LNCaP clone FGC (cell line): Measurements from ENCODE around the gene ESPN.
"Not testable (repeated sequence)": the region's sequence is repeated elsewhere in the genome, so short reads cannot be mapped to it uniquely, and the experiment has no call there.

ENCODE experiments used
- DNase-seq: peaks from one replicate; pipeline ENCODE4 v3.0.0-alpha.2; 2011; ENCODE audit warnings: low read depth
- H3K4me3 ChIP-seq: 2 replicates; pipeline ENCODE4 v1.5.1; 2011; ENCODE audit warnings: mild to moderate bottlenecking, low read depth, low read length, control low read depth
- TF ChIP-seq, protein P1 (sequence below): IDR thresholded peaks from 2 replicates; pipeline ENCODE4 v1.5.1; 2012; ENCODE audit warnings: mild to moderate bottlenecking; ENCODE audit not compliant: control insufficient read depth, insufficient read depth; ENCODE audit errors: extremely low read depth

ESPN gene

DNA sequence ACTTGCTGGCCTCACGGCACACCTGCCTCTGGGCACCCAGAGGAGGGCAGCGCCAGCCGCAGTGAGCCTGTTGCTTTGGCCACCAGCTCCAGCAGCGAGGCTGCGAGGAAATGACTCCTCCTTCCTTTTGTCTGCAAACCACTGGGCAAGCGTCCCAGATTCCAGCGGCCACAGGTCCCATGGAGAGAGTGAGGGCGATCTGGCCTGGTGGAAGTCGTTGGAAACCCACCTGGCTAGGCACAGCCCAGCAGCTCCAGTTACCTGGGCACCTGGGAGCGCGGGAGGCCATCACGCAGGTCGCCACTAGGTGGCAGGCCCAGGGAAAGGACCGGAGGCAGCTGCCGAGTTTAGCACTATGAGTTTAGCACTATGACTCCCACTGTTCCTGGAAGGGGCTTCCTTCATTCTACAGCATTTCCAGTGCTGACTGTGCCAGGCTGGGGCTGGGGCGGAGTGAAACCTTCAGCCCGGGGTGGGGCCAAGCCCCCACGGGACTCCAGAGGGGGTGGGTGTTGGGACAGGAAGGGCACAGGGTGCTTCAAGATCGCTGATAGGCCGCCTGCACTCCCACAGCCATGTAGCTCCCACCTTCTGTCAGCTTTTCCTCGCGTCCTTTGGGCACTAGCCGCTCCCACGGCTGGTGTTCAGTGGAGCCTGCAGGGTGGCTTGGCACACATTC lies 1.1 kb upstream of the ESPN start:
- TF ChIP-seq, protein P1, sequence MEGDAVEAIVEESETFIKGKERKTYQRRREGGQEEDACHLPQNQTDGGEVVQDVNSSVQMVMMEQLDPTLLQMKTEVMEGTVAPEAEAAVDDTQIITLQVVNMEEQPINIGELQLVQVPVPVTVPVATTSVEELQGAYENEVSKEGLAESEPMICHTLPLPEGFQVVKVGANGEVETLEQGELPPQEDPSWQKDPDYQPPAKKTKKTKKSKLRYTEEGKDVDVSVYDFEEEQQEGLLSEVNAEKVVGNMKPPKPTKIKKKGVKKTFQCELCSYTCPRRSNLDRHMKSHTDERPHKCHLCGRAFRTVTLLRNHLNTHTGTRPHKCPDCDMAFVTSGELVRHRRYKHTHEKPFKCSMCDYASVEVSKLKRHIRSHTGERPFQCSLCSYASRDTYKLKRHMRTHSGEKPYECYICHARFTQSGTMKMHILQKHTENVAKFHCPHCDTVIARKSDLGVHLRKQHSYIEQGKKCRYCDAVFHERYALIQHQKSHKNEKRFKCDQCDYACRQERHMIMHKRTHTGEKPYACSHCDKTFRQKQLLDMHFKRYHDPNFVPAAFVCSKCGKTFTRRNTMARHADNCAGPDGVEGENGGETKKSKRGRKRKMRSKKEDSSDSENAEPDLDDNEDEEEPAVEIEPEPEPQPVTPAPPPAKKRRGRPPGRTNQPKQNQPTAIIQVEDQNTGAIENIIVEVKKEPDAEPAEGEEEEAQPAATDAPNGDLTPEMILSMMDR = peak; percentile 97
- no peak overlapping the region for H3K4me3 ChIP-seq
- DNase-seq = no peak

DNA sequence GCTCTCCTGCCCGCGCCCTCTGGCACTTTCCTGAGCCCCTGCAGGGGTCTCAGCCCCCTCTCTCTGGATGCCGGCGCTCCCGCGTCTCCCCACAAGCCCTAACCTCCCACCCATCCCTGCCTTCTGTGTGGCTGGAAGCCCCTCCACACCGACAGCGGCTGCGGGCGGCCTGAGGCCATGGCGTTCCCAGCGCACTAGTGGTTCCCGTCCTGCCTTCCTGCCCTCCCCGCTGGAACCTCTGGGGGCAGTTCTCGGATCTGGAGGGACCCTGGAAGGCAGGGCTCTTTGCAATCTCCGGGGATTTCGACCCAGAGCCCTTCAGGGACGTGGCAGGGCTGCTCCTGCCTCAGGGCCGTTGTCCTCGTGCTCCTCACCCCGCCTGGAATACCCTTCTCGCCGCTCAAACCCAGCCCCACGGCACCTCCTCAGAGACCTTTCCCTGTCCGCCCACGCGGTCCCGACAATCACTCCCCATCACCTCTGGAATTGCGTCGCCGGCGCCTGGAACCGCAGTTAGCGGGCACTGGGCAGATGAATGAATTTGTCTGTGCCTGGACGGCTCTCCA lies 493 bp upstream of the ESPN start:
- DNase-seq = no peak
- TF ChIP-seq, protein P1 = no peak
- no peak overlapping the region for H3K4me3 ChIP-seq

DNA sequence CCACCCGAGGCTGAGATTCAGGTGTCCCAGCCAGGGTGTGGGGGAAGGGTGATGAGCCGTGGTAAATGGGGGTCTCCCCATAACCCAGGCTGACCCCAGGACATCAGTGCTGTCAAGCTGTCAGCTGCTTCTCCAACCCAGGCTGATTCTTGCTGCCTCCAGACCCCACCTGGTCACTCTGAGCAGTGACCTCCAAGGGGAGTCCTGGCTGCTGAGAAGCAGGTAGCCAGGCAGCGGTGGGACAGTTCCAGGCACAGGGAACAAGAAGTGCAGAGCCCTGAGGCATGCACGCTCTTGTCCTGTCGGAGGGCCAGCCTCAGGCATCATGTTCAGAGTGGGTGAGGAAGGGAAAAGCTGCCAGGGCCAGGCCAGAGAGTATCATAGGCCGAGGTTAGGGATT lies 1.1 kb downstream of the ESPN start:
- DNase-seq = no peak
- no peak overlapping the region for H3K4me3 ChIP-seq
- TF ChIP-seq, protein P1 = no peak

DNA sequence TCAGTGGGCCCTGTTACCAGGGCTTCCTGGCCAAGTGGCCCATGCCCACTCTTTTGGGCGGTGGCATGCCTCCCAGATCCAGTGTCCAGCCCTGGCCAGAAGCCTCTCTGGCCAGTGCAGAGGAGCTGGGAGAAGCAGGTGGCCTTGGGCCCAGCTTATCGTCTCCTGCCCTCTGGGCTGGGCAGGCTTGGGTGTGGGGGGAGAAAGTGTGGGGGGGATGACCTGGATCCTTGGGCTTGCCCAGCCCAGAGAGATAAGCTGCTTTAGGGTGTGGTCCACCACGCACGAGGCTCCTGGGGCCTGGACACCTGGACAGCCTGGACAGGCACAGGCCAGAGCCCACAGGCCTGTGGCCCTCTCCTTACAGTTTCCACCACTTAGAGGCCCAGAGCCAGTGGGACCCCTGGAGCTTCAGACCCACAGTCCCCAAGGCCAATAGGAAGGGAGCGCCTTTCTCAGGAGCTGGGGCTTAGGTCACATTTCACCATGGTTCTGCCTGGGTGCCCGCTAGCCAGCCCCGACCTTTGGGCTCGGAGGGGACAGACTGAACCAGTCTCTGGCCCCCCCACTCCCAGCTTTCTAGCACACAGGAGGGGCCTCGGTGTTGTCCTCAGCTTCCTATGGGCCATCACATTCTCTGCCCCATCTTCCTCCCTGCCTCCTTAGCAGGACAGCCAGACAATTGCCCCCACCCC lies 1.8 kb downstream of the ESPN start:
- no peak for DNase-seq
- TF ChIP-seq, protein P1 = no peak
- no peak overlapping the region for H3K4me3 ChIP-seq

DNA sequence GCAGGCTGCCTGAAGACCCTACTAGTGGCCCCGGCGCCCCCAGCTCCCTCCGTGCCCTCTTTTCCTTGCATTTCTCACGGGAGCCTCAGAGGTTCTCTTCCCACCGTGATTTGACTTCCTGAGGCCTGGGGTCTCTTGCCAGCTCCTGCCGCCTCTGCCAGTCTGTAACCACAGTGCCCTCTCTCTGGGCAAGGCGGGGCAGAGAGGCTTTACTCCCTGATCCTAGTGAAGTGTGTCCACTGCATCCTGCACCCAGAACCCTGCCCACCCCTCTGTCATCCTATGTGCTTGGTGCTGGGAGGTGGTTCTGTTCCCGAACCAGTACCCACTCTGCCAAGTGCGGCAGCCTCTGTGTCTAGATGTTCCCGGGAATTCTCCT lies 2.4 kb downstream of the ESPN start:
- DNase-seq = no peak
- TF ChIP-seq, protein P1 = no peak
- no peak overlapping the region for H3K4me3 ChIP-seq

DNA sequence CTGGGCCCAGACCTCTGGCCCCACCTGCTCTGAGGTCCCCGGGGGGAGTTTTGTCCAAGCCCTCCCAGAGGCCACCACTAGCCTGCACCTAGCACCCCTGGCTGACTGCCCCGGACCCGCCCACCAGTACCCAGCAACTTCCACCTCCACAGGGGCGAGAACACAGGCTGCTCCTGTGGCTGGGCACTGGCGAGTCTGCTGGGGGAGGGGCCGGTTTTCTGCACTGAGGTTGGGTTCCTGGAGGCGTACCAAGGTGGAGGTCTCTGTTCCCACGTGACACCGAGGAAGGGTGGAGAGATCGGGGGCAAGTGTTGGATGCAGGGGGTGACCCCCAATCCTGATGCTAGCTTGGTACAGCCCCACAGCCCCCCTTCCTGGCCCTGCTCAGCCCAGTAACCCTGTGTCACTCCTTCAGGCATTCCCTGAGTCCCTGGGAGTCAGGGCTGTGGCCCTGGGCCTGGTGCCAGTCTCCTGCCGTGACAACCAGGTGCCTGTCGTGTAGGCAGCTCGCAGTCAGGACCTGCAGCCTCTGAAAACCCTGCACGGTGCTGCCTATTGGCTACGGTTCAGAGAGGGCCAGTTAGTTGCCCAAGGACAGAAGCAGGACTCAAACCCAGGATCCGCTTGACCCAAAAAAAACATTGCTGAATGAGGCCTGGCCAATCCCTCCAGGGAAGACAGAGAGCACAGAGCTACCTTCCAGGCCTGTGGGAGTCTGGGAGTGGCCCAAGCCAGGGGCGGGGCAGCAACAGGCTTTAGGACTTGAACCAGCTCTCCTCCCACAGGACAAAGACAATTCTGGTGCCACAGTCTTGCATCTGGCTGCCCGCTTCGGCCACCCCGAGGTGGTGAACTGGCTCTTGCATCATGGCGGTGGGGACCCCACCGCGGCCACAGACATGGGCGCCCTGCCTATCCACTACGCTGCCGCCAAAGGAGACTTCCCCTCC lies 3.1 kb downstream of the ESPN start:
- no peak overlapping the region for H3K4me3 ChIP-seq
- peak; percentile 55 for DNase-seq
- TF ChIP-seq, protein P1 = no peak

DNA sequence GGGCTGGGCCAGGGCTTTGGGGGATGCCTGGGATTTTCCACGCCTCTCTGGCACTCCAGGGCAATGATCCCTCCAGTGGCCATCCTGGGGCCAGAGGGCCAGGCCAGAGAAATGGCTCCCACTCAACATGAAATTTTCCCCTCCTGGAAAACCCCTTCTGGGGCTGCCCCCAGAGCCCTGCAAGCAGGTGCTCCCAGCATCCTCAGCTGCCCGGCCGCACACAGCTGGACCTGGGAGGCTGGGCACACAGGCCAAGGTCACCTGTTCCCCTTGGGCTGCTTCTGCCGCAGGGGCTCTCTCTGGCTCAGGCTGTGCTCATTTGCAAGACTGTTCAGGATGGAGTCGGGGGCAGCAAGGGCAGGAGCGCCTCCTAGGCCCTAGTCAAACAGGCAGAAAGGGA lies 3.9 kb downstream of the ESPN start:
- not testable (repeated sequence) for DNase-seq, H3K4me3 ChIP-seq

DNA sequence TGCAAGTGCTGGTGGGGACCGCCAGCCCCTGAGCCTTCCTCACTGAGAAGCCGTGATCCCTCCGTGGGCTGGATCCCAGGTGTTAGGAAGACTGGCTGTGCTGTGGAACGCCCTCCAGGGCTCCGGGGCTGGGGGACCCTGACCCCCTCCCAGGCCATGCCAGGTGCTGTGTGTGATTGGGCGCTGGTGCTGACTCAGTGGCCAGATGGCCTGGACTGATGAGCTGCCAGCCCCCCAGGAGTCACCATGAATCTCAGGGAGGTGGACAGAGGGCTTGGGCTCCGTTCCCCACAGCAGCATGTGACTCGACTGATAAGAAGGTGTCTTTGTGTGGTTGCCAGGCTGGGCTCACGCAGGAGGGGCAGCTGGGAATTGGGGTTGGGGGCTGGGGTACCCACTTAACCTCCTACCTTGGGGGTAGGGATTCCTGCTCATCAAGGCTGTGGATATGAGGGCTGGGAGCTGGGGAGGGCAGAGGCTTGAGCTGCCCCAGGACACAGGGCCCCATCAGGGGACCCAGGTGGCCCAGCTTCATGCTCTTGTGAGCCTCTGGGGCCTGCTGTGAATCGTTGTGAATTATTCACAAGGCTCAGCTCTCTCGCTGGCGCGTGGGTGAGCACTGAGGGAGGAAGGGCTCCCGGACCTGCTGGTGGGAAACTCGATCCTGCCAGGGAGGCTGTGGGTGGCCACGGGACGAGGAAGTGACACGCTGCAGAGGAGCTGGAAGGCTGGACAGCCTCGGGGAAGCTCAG lies 5.3 kb downstream of the ESPN start:
- not testable (repeated sequence) for DNase-seq, H3K4me3 ChIP-seq
